Chondrocyte (in vitro differentiated cells): ENCODE results near the gene ANKDD1B. TPM values are rescaled to one million over a fixed set of nuclear protein-coding genes. Genes with fewer than 3 reads are reported as not detected.
"Not testable (repeated sequence)": the region's sequence is repeated elsewhere in the genome, so short reads cannot be mapped to it uniquely, and the experiment has no call there.

Experiments used
- DNase-seq: peaks from one replicate; pipeline ENCODE4 v3.0.0; 2021; ENCODE audit warnings: mixed read lengths, low spot score
- H3K27ac Mint-ChIP-seq: one replicate; pipeline ENCODE4 v1.8.0; 2021; ENCODE audit warnings: mild to moderate bottlenecking, moderate library complexity, mixed read lengths; ENCODE audit not compliant: unreplicated experiment
- H3K27me3 Mint-ChIP-seq: 2 replicates; pipeline ENCODE4 v1.8.0; 2021; ENCODE audit warnings: low read depth, mixed read lengths
- H3K36me3 Mint-ChIP-seq: 2 replicates; pipeline ENCODE4 v1.8.0; 2021; ENCODE audit warnings: low read depth, mixed read lengths
- H3K4me1 Mint-ChIP-seq: 2 replicates; pipeline ENCODE4 v1.8.0; 2021; ENCODE audit warnings: low read depth, mild to moderate bottlenecking, mixed read lengths
- H3K4me3 Mint-ChIP-seq: one replicate; pipeline ENCODE4 v1.8.0; 2021; ENCODE audit warnings: mild to moderate bottlenecking, moderate library complexity, mixed read lengths; ENCODE audit not compliant: unreplicated experiment
- H3K9me3 Mint-ChIP-seq: 2 replicates; pipeline ENCODE4 v1.8.0; 2021; ENCODE audit warnings: low read depth, mixed read lengths
- total RNA-seq: library from RNA; stranded (reverse); gene quantifications from 3 replicates; pipeline ENCODE4 v1.2.1, GENCODE V29; 2021
- TF ChIP-seq, protein P1 (sequence below): fragments of 200-600 bp; sonication (generic); IDR thresholded peaks from 2 replicates; pipeline ENCODE4 v1.5.0; 2021; ENCODE audit warnings: antibody characterized with exemption, mild to moderate bottlenecking, moderate library complexity

ANKDD1B gene
- total RNA-seq, 1 donor from 2014 or later, result 0.42 TPM

DNA sequence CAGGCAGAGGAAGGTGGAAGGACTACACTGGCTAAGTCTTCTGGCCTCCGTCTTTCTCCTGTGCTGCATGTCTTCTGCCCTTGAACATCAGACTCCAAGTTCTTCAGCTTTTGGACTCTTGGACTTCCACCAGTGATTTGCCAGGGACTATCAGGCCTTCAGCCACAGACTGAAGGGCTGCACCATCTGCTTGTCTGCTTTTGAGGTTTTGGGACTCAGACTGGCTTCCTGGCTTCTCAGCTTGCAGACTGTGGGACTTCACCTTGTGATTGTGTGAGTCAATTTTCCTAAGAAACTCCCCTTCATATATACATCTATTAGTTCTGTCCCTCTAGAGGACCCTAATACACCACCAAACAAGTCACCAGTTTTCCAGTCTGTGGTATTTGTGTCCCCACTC lies 9.7 kb upstream of the ANKDD1B start:
- peaks cover 5% of the 10 kb centered on the region for H3K4me1 Mint-ChIP-seq
- no peaks in the 10 kb centered on the region for H3K27me3 Mint-ChIP-seq
- TF ChIP-seq, protein P1, sequence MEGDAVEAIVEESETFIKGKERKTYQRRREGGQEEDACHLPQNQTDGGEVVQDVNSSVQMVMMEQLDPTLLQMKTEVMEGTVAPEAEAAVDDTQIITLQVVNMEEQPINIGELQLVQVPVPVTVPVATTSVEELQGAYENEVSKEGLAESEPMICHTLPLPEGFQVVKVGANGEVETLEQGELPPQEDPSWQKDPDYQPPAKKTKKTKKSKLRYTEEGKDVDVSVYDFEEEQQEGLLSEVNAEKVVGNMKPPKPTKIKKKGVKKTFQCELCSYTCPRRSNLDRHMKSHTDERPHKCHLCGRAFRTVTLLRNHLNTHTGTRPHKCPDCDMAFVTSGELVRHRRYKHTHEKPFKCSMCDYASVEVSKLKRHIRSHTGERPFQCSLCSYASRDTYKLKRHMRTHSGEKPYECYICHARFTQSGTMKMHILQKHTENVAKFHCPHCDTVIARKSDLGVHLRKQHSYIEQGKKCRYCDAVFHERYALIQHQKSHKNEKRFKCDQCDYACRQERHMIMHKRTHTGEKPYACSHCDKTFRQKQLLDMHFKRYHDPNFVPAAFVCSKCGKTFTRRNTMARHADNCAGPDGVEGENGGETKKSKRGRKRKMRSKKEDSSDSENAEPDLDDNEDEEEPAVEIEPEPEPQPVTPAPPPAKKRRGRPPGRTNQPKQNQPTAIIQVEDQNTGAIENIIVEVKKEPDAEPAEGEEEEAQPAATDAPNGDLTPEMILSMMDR, result no peak
- no peak overlapping the region for H3K27ac Mint-ChIP-seq
- H3K36me3 Mint-ChIP-seq, result peaks cover 11% of the 10 kb centered on the region
- no peaks in the 10 kb centered on the region for H3K9me3 Mint-ChIP-seq
- no peak overlapping the region for H3K4me3 Mint-ChIP-seq
- no peak for DNase-seq

DNA sequence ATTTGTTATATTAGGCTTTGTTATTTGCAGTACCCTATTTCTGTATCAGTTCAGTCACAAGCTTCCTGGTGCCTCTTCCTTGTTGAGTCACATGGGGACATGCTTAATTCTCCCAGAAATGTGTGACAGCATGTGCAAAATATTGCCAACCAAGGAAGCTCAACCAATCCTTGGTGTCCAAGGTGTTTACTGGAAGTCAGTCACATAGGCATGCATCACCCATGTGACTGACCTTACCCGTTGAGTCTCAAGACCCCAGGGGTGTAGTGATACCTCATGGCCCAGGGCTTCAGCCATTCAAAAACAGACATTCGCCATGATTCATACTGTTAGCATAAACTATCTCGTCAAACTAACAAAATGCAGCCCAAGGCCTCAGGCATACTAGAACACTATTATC lies 9.3 kb upstream of the ANKDD1B start:
- H3K27me3 Mint-ChIP-seq, result no peaks in the 10 kb centered on the region
- TF ChIP-seq, protein P1, result no peak
- H3K4me1 Mint-ChIP-seq, result peaks cover 5% of the 10 kb centered on the region
- H3K36me3 Mint-ChIP-seq, result peaks cover 10% of the 10 kb centered on the region
- peak overlapping the region; percentile 63 for H3K27ac Mint-ChIP-seq
- H3K9me3 Mint-ChIP-seq, result no peaks in the 10 kb centered on the region
- H3K4me3 Mint-ChIP-seq, result no peak overlapping the region
- no peak for DNase-seq

DNA sequence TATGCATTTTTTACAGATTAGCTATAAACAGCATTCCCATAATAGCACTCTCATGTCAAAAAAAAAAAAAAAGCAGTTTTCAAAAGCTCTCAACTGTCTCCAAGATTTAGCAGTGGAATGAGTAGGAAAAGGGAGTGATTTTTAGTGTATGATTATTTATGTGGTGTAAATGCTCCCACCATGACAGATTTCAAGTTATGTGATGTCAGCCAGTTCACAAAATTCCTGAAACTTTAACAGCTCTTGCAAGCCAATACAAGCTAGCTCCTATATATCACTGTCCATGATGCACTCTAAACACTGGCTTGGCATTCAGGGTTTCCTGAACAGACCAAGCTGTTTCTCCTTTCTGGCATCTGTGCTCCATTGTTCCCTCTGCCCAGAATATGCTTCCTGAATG lies 7.9 kb upstream of the ANKDD1B start:
- Mint-ChIP-seq H3K9me3 (no peaks in the 10 kb centered on the region), H3K27me3 (no peaks in the 10 kb centered on the region), H3K4me3 (no peak overlapping the region), H3K4me1 (peaks cover 5% of the 10 kb centered on the region), H3K27ac (no peak overlapping the region), H3K36me3 (peaks cover 10% of the 10 kb centered on the region)
- DNase-seq, result no peak
- TF ChIP-seq, protein P1, result no peak

DNA sequence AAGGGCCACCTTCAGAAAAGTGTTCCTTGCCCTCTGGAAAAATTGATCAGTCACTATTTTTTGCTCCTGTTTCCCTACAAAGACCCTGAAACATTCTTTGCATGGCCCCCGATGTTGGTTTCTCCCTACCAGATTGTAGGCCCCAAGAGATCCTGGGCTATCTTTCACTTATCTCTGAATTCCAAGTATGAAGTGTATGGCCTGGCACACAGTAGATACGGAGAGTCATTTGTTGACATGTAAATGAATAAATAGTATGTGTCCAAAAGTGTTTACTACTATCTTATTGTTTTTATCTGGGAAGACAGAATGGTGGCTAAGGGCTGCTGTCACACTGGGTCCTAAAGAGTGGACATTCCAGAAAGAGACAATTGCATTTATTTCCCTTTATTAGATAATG lies 7.4 kb upstream of the ANKDD1B start:
- Mint-ChIP-seq H3K9me3 (no peaks in the 10 kb centered on the region), H3K36me3 (peaks cover 10% of the 10 kb centered on the region), H3K27ac (no peak overlapping the region), H3K4me3 (no peak overlapping the region), H3K27me3 (no peaks in the 10 kb centered on the region), H3K4me1 (peaks cover 5% of the 10 kb centered on the region)
- TF ChIP-seq, protein P1, result no peak
- no peak for DNase-seq

DNA sequence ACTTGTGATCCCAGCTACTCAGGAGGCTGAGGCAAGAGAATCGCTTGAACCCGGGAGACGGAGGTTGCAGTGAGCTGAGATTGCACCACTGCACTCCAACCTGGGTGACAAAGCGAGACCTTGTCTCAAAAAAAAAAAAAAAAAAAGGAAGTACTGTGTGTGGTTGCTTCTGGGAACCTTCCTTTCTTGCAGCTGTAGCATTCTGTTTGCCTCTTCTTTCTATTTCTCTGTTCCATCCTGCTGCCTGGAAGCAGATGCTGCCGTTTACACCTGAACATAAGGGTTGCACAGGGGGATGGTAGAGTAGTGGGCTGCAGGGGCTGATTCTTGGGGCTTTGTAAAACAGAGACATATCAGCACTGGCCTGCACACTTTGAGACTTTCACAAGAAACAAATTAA lies 3.9 kb upstream of the ANKDD1B start:
- not testable (repeated sequence) for H3K36me3 Mint-ChIP-seq, DNase-seq, H3K27me3 Mint-ChIP-seq, H3K27ac Mint-ChIP-seq, H3K4me3 Mint-ChIP-seq, H3K9me3 Mint-ChIP-seq
- peaks cover 14% of the 10 kb centered on the region for H3K4me1 Mint-ChIP-seq

DNA sequence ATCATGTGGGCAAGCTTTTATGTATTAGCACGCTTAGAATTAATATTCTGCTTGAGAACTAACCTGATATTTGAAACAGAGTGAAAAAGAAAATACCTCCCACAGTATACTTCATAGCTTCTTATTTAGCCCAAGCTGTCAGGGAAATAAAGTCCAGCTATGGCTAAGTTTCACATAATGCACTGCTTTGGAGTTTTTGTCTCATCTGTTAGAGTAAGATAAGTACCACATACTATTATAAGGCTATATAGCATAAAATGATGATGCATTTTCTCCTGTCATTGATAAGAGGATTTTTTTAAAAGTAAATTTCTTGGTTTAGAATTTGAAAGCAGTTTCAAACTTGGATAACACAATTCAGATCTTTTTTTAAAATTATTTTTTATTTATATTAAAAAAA lies 2.4 kb upstream of the ANKDD1B start:
- no peaks in the 10 kb centered on the region for H3K27me3 Mint-ChIP-seq
- peaks cover 9% of the 10 kb centered on the region for H3K4me1 Mint-ChIP-seq
- H3K9me3 Mint-ChIP-seq, result no peaks in the 10 kb centered on the region
- no peak overlapping the region for H3K4me3 Mint-ChIP-seq
- peaks cover 6% of the 10 kb centered on the region for H3K36me3 Mint-ChIP-seq
- TF ChIP-seq, protein P1, result no peak
- no peak for DNase-seq
- no peak overlapping the region for H3K27ac Mint-ChIP-seq
